HG03060 (cell line): ENCODE data around the gene ELFN1.

ENCODE experiments used
- ATAC-seq: cut with Tn5 transposase; IDR thresholded peaks from one replicate; pipeline ENCODE4 v1.9.1; 2021; ENCODE audit warnings: low read depth, moderate number of reproducible peaks; ENCODE audit not compliant: unreplicated experiment

The ELFN1 gene

GRCh38 chr7:1675036-1675671 is 5.1 kb downstream of the ELFN1 start:
- no peak for ATAC-seq

GRCh38 chr7:1675673-1676549 is 5.8 kb downstream of the ELFN1 start:
- ATAC-seq: no peak

GRCh38 chr7:1676550-1677078 is 6.5 kb downstream of the ELFN1 start:
- no peak for ATAC-seq

DNA sequence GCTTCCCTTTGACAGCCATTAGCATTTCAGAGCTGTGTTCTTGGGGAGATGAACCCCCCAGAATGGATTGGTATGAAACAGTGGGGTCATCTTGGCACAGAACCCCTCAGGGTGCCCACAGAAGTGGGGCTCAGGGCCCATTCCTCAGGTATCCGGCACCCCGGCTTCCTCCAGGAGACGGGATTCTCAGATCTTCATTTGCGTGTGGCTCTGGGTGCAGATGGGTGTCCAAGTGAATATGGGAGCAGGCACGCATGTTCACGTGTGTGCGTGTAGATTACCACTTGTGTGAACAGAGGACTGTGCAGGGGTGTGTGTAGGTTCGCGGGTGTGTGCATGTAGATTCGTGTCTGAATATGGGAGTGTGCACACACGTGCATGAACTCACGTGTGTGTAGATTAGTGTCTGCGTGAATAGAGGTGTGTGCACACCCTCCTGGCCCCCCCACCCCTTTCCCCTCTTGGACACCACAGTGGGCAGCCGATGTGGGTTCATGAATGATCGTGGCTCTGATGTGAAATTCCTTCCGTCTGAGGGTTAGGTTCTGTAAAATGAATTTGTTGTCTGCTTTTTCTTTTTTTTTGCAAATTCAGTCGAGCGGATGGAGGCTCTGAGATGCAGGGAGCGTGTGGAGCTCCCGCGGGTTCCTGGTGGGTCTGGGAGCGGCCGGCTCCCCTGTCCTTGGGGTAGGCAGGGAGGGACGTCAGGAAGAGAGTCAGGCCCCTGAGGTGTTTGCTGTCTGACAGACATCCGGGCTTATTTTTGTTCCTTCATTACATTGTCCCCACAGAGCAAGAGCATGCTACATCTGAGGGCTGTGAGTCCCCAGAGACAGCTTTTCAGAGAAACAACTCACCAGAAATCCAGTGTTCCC is 7.4 kb downstream of the ELFN1 start:
- no peak for ATAC-seq

- no peak for ATAC-seq
Measured at GRCh38 chr7:1678081-1678543, 8.0 kb downstream of the ELFN1 start.

DNA sequence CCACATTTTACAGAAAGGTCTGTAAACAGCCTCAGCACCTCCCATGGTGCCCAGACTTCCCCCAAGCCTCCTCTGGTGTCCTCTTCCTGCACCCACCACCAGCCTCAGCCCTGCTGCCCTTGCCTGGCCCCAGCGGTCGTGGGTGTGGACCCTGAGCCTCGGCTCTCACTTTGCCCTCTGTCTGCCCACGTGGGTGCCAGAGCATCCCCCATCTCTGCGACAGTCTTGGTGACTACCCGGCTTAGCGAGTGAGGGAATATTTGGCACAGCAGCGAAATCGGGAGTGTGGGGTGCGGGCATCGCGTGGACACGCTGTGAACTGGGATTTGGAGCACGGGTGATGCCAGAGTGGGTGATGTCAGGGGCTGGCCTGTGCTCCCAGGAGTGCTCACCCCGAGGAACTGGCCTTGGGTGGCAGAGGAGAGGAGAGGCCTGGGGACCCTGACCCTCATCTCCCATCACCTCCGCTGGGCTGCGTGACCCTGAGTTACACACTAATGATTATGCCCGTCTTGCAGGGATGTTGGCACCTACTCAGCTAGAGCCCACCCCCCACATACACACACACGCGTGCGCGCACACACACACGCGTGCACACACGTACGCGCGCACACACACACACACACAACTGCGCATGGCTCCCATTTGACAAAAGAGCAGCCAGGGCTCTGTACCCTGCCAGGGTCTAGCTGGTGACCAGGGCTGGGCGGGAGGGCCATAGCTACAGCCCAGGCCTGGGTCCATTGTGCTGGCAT is 8.7 kb downstream of the ELFN1 start:
- ATAC-seq: no peak

DNA sequence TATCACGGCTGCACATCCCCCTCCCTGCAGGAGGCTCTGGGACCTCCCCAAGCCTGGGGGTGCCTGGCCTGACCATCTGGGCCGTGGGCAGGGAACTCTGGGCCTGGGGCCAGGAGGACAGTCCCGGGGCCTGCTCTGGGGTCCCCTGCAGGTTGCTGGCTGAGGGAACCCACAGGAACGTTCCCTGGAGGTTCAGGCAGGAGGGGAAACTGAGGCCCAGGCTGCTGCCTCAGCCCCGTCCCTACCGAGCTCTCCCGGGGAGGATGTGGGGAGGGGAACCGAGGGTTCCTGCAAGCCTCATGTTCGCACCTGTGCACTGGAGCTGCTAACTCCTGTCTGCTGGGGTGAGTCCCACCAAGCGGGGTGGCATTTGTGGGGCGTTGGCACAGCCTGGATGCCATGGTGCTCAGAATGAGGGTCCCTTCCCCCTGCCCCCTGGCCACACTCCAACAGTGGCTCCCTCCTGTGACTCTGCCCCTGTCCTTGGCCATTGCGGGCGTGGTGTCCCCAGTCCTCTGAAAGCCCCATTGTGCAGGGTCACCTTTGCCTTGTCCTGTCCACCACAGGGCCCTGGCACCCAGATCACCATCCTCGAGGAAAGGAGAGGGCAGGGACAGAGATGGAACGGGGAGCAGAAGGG is 9.4 kb downstream of the ELFN1 start:
- no peak for ATAC-seq

DNA sequence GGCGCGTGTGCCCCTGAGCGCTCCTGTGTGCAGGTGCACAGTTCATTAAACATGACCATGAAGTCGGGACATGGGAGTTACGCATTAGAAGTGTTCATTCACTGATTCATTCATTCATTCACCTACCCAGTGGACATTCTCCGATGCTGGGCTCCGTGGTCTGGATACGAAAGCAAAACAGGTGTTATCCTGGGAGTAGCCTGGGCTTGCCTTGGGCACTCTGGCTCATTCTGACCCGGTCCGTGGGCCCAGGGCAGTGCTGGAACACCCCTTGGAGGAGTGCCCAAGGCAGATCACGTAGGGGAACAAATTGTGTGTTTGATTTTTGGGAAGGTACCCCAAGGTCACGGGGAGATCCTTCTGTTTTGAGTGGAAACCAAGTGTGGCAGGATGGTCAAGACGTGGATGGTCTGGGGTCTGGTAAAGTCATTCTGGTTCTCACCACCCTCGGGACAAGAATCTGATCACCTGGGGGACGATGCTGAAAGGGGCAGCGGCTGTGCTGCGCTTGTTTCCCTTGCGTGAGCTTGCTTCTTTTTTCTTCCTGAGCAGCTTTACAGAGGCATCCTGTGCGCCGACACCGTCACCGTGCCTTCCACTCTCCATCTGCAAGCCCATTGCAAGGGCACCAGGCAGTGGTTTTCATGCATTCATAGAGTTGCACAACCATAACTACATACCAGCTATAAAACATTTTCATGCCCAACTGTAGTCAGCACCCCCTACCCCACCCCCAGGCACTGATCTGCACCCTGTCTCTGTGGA is 10.1 kb downstream of the ELFN1 start:
- no peak for ATAC-seq

DNA sequence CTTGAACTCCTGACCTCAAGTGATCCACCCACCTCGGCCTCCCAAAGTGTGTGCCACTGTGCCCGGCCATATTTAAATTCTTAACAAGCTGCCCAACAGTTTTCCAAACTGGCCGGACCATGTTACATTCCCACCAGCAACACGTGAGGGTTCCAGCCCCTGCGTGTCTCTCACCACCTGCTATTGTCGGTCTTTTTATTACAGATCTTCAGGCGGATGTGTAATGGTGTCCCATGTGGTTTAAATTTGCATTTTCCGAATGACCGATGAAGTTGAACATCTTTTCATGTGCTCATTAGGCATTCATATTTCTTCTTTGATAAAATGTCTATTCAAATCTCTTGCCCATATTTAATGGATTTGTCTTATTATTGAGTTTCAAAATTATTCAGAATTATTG is 11.5 kb downstream of the ELFN1 start:
- no peak for ATAC-seq

- no peak for ATAC-seq
Measured at GRCh38 chr7:1685000-1685624, 15.0 kb downstream of the ELFN1 start.

- ATAC-seq: no peak
Measured at GRCh38 chr7:1688542-1688941, 18.5 kb downstream of the ELFN1 start.

GRCh38 chr7:1689311-1689710 is 19.2 kb downstream of the ELFN1 start:
- no peak for ATAC-seq

- no peak for ATAC-seq
Measured at GRCh38 chr7:1690359-1690958, 20.4 kb downstream of the ELFN1 start.

DNA sequence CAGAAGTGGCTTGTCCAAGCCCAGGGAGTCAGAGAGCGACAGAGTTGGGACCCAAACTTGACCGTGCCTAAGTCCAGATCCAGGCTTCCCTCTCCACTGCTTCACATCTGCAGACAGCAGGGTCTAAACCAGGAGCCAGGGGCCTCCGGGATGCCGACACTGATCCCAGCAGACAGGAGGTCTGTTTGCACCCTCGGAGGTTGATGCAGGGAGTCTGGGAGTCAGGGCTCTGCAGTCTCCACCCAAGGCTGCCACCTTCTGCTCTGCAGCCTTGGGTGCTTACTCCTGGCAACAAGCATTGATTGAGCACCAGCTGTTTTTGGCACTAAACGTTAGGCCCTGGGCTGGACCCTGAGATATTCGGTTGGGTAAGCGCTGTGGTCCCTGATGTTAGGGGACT is 21.0 kb downstream of the ELFN1 start:
- ATAC-seq: no peak

DNA sequence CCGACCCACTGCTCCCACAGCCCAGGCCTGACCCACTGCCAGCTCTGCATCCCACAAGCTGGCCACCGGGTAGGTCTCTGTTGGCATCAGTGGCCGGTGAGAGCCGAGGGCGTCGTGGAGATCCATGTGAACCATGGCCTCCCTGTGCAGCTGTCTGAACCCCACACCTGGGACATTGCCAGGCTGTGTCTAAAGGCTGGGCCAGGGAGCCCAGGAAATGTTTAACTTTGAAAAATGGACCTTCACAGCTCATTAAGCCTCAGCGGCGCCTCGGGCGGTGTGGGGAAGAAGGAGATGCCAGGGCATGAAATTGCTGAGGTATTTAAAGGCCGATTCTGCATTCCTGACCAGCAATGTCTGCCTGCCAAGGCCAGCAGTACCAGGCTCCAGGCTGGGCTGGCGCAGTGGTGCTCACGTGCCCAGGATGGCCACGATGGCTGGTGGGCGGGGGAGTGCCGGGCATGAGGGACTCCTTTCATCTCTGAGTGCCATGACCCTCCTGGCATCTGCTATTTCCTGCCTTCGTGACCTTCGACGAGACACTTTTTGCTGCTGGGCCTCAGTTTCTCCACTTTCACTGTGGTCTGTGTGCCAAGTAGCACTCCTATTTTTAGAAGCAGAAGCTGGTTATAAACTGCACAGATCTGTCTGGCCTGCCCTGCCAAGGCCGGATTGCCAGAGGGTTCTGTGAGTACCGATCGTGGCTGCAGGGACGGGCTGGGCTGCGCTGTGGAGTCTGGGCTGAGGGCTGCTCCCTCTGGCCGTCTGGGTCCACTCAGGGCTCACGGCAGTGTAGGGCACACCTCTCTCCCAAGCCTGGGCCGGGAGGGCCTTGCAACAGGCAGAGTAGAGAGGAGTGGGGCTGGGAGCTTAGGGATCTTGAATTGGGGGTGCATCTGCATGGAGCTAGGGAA is 21.8 kb downstream of the ELFN1 start:
- ATAC-seq: no peak

DNA sequence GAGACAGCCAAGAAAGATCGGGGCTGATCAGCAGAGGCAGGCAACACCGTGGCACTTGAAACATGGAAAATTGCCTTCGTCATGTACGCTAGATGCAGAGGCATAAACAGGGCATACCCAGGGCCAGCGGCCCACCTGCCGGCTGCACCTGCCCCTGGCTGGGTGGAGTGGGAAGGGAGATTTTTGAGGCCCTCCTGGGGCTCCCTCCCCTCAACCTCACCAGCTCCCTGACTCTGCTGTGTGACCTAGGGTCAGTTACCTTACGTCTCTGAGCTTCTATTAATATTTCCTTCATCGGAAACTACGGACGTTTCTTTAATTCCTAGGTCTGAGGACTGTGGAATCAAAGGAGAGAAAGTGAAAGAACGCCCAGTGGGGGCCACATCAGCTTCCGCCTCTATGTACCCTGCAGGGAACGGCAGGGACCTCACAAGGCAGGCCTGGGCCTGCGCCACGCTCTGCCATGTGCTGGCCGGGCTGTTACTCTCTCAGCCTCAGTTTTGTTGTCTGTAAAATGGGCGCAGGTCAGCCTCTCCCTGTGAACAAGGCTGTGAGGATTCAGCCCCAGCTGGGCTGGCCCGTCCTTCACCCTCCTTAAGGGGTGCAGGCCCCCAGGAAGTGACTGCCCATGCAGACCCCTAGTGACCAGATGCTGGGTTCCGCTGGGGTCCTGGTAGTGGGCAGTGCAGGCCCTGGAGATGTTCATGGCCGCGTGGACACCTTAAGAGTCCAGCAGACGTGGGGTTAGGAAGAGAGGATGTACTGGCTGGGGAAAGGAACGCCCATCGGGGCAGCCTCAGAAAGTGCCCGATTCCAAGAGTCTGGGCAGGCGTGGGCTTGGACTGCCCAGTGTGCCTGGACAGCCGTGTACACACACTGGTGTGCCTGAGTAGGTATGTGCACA is 22.7 kb downstream of the ELFN1 start:
- no peak for ATAC-seq
